ENCODE results near the gene NEO1. TPM values are rescaled to one million over a fixed set of nuclear protein-coding genes. Genes with fewer than 3 reads are reported as not detected.

NEO1 gene
- total and polyA plus RNA-seq, 4 donors = 1.6 to 9.9 (median 5.8) TPM

- no peak overlapping the region for H3K9ac ChIP-seq (ENCODE audit: low read depth in 1 of 2, low read length in 2 of 2)
- peaks cover 0 to 6% (median 2%) of the 10 kb centered on the region in 4 donors for H3K36me3 ChIP-seq (ENCODE audit: control insufficient read depth in 4 of 4, insufficient read depth in 3 of 4, low read depth in 1 of 4, low read length in 3 of 4)
- H3K4me3 ChIP-seq (ENCODE audit: low read depth in 1 of 3, low read length in 3 of 3) = no peak overlapping the region
- DNase-seq (ENCODE audit: low spot score) = no peak
- H3K9me3 ChIP-seq (ENCODE audit: control insufficient read depth in 4 of 4, low read length in 3 of 4) = no peaks in the 10 kb centered on the region
- 88% methylated on average over 3 of the region's 3 CpGs for WGBS
- peaks cover 0 to 2% (median 0%) of the 10 kb centered on the region in 4 donors for H3K4me1 ChIP-seq (ENCODE audit: control insufficient read depth in 4 of 4, insufficient read depth in 4 of 4, low read length in 3 of 4)
- no peaks in the 10 kb centered on the region for H3K27me3 ChIP-seq (ENCODE audit: control insufficient read depth in 4 of 4, insufficient read depth in 4 of 4, low read length in 3 of 4)
- no peak overlapping the region for H3K27ac ChIP-seq (ENCODE audit: low read depth in 1 of 2, low read length in 2 of 2)
- TF ChIP-seq CTCF (IDR thresholded peaks at IDR 0.05; ENCODE audit: low read depth, low read length, missing input control) (no peak), MAX (IDR thresholded peaks at IDR 0.05) (no peak), EGR1 (IDR thresholded peaks at IDR 0.05; ENCODE audit: low read depth in 2 of 2) (no peak), GABPA (IDR thresholded peaks at IDR 0.05 in 1 of 2, conservative IDR thresholded peaks at IDR 0.05 in 1 of 2) (no peak), REST (IDR thresholded peaks at IDR 0.05) (no peak), HNF4G (IDR thresholded peaks at IDR 0.05) (no peak), FOXA2 (IDR thresholded peaks at IDR 0.05) (no peak), HNF4A (conservative IDR thresholded peaks at IDR 0.05) (no peak), JUND (IDR thresholded peaks at IDR 0.05) (no peak), SP1 (IDR thresholded peaks at IDR 0.05) (no peak), ATF3 (IDR thresholded peaks at IDR 0.05) (no peak), RXRA (IDR thresholded peaks at IDR 0.05) (no peak), ZBTB33 (IDR thresholded peaks at IDR 0.05) (no peak), RAD21 (IDR thresholded peaks at IDR 0.05) (no peak), NR2F2 (IDR thresholded peaks at IDR 0.05) (no peak), YY1 (IDR thresholded peaks at IDR 0.05) (no peak), FOXA1 (IDR thresholded peaks at IDR 0.05) (no peak), TAF1 (conservative IDR thresholded peaks at IDR 0.05) (no peak)
Measured at GRCh38 chr15:73270366-73271097, 218.3 kb downstream of the NEO1 start.
